DLD1 (cell line): ENCODE results near the gene PITRM1.
"Not testable (repeated sequence)": the region's sequence is repeated elsewhere in the genome, so short reads cannot be mapped to it uniquely, and the experiment has no call there.

Source experiments
- in situ Hi-C: cut with HindIII; loops from 2 replicates; pipeline ENCODE4 v1.10.0; 2017; ENCODE audit warnings: low sequenced_read_pairs

PITRM1 gene

DNA sequence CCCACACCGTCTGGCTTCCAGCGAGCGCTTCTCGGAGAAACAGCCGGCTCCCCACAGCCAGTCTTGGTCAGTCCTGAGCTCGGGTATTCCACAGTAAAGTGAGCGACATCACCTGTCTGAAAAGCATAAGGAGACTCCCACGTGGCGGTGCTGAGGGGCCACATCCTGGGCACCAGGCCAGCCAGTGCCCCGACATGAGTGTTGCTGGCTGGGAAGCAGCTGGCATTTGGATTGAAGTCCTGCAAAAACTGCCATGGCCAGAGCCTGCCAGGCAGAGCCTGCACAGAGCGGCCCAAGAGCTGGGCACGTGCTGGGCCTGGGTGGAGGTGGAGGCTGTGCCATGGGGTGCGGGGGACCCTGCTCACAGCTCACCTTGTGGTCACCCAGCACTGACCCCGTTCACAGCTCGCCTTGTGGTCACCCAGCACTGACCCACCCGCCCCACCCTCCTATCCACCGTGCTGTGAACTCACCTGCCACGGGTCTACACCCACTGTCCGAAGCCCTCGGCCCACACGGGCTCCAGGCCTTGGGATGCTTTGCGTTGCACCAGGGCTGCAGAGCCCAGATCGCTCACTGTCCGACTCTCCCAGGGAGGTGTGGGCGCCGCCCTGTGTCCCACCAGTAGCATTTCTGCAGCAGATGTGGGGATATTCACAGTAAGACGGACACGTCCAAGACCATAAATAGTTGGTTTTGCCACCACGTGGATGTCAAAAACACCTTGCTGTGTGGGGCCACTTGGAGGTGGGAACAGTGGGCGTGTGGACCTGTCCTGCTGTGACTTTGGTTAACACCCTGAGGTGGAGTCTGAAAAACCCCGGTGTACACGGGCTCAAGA is 48.8 kb downstream of the PITRM1 start:
- in situ Hi-C loops = no loop called here

GRCh38 chr10:3122486-3123205 is 49.9 kb downstream of the PITRM1 start:
- in situ Hi-C loops = no loop called here

DNA sequence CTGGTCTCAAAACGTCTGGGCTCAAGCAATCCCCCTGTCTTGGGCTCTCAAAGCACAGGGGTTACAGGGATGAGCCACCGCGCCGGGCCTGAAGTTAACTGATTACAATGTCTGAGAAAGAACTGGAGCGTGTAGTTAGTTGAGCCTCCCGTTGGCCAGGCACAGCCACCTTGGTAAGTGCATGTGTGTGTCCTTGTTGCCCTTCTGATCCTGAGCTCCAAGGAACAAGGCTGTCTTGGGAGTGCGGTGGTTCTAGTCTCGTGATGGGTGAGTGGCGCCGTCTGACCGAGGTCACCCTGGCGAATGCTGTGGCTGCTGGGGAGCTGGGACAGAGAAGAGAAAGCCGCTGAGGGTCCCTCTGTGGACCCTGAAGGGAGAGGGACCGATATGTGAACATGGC is 50.5 kb downstream of the PITRM1 start:
- in situ Hi-C loops = no loop called here

DNA sequence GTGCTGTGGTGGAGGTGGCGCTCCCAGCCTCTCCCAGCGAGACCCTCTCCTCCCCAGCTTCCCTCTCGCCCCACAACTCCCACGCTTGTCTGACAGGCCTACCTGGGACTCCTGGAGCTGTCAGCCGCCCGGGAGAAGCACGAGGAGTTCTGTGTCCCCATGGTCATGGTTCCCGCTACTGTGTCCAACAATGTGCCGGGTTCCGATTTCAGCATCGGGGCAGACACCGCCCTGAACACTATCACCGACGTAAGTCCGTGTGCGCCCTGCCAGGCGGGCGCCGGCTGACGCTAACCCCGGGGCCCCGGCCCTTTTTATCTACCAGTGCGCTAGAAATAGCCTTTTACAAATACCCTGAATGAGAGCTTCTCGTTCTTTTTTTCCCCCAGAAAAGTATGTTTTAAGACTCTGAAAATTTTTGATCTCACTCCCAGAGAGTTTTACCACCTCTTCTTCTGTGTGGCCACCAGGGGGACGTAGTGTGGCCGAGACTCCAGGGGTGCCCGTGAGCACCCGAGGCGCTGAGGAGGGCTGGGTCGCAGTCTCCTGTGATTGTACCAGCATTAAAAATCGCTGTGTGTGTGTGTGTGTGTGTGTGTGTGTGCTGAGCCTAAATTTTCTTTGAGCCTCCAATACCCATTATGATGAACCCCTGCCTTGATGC is 52.7 kb downstream of the PITRM1 start:
- in situ Hi-C loops = no loop called here

DNA sequence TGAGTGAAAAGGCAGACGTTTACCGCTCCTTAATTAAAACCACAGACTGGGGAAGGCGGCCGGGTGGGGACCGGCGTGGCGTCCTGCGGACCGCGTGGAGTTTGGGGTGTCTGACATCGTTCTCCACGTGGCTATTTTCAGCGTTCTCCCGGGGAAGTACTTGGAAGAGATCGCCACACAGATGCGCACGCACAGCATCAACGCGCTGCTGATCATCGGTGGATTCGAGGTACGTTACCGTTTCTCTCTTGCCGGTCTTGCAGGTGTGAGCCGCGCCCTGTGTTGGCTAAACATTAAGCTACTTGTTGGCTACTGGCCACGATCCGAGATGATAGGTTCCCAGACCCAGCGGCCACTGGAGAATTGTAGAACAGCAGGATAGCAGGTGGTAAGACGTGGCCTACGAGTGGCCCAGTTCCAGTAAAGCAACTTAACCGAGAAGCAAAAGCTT is 53.9 kb downstream of the PITRM1 start:
- in situ Hi-C loops = no loop called here

- in situ Hi-C loops = no loop called here
Measured at GRCh38 chr10:3117486-3117885, 55.1 kb downstream of the PITRM1 start.

DNA sequence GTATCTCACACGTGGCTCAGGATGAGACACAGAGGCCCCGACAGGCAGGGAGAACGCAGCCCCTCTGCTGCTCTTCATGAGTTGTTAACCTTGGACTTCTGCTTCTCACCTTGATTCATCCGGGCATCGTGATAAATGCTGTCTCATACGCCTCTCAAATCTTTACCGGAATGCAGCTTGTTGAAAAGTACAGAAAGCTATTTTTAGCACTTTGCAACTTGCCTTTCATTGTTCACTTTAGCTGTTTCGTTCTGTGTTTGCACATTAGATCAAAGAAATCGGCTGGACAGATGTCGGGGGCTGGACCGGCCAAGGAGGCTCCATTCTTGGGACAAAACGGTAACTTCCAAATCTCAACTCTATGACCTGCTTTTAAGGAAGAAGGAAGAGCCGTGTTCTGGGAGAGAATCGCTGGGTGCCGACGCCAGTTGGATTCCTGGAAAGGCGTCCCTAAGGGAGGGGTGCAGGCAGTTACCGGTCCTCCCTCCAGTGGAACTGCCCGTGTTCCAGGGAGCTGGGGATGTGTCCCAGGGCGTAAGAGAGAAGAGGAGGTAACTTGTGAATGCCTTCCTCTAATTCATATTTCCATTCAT is 56.0 kb downstream of the PITRM1 start:
- in situ Hi-C loops = no loop called here

GRCh38 chr10:3115685-3116084 is 56.9 kb downstream of the PITRM1 start:
- in situ Hi-C loops = no loop called here

DNA sequence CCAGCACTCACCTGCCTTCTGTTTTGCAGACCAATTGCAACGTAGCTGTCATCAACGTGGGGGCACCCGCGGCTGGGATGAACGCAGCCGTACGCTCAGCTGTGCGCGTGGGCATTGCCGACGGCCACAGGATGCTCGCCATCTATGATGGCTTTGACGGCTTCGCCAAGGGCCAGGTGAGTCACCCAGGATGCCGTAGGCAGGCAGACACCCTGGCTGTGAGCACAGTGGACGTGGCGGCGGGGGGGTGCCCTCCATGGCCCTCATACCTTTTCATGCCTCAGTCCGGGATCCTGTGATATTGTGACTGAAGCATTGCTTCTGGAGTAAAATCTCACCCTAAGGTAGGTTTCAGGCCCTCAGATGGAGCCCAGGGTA is 59.2 kb downstream of the PITRM1 start:
- in situ Hi-C loops = no loop called here

DNA sequence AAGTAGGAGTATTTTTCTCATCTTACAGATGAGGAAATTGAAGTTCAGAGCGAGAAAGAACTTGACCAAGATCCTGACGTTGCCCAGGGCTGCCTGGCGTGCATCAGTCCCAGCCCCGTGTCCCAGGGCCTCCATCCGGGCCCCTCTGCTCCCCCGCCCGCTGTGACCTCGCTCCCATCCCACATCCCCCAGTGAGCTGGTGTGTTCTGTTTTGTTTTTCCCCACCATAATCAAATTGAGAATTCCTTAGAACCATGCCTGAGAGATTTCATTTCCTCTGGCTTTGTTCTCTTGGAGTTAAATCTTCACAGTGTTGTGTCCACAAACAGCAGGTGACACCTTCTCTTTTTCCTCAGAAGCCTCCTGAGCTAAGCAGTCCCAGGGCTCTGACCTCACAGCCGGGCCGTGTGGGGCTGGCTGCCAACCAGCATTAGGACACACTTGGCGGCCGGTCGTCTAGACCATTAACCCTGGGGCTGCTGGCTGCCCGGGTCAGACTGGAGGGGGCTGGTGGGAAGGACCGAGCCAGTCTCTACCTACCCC is 60.9 kb downstream of the PITRM1 start:
- in situ Hi-C loops = no loop called here

DNA sequence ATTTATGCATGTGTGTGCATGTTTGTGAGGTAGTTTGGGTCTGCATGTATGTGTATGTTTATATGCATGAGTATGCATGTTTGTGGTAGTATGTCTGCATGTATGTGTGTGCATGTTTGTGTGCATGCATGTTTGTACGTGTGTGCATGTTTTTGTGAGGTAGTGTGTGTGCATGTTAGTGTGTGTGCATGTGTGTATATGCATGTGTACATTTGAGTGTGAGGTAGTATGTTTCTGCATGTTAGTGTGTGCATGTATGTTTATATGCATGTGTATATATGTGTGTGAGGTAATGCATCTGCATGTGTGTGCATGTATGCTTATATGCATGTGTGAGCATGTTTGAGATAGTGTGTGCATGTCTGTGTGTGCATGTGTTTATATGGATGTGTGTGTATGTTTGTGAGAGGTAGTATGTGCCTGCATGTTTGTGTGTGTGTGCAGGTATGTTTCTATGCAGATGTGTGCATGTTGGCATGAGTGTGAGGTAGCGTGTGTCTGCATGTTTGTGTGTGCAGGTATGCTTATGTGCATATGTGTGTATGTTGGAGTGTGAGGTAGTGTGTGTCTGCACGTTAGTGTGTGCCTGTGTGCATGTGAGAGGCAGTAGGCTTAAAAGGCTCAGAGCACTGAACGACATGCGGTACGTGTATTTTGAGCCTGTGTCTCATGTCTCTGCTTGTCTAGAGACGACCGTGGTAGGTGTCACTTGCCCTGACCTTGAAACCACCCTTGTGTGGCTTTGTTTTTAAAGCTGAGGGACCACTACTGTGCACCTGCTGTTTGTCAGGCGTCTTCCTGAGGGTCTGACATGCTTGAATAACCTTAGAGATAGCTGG is 61.6 kb downstream of the PITRM1 start:
- in situ Hi-C loops = no loop called here

GRCh38 chr10:3109633-3110032 is 62.9 kb downstream of the PITRM1 start:
- in situ Hi-C loops = no loop called here

DNA sequence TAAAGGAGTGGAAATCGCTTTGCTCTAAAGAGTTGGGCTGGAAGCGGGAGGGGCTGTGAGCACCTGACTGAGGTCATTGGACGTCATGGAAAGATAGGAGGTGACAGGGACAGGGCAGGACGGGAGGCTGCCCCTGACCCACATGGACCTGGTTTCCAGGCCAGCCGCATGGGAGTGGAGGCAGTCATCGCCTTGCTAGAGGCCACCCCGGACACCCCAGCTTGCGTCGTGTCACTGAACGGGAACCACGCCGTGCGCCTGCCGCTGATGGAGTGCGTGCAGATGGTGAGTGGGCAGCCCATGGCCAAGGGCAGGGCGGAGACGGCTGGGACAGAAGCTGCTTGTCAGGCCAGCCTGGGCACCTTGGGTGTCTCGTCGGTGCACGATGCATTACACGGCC is 63.4 kb downstream of the PITRM1 start:
- in situ Hi-C loops = no loop called here

DNA sequence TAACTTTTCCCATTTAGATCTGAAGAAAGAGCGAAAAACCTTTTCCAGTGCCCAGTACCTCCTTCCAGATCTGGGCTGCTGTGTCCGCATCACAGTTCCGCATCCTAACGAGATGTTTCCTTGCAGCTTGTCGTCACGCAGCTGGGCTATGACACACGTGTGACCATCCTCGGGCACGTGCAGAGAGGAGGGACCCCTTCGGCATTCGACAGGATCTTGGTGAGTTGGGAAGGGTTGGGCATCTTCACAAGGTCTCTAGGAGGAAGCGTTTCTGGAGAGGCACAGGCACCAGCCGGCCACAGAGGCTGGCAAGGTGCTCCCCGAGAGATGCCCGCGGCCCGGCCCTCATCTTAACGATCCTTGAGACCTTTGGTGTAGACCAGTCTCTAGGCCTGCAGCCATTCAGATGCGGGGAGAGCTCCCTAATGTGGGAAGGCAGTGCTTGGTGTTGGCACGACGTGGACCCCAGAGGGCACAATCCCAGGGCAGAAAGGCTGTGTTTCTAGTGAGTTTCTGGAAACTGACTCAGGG is 63.9 kb downstream of the PITRM1 start:
- in situ Hi-C loops = no loop called here

DNA sequence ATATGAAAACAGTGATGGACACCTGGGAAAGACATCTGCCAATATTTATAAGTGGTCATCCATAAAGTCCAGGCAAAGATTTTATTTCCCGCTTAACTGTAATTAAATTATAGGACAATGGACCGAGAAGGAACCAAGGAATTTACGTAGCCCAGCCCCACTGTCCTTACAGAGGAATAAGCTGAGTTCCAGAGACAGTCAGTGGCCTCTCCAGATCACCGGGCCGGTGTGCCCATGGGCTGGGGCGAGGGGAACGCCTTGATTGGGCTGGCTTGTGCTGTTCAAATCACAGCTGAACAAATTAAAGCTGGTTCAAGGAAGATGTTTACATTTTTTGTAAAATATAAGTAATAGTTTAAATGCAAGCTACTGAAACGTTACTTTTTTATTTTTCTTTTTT is 64.5 kb downstream of the PITRM1 start:
- in situ Hi-C loops = no loop called here

DNA sequence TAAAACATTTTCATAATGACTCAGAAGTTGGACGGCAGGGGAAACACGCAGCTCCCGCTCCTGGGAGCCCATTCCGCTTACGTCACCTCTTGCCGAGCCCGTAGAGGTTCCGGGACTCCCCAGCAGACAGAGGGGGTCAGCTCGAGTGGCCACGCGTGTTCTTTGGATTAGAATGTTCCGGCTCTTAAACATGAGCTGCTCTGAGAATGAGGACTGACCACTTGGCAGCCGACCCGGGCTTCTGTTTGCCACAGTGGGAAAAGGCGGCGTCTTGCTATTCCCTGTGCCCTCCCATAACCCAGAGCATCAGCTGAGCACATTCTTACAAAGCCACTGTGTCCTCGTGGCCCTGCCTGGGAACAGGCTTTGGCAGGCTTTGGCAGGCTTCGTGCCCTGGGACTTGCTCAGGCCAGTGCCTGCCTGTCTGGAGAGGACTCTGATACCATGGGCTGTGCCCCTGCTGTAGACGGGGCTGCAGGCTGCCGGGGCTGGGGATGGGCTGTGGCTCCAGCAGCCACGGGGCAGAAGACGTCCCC is 65.1 kb downstream of the PITRM1 start:
- in situ Hi-C loops = no loop called here

DNA sequence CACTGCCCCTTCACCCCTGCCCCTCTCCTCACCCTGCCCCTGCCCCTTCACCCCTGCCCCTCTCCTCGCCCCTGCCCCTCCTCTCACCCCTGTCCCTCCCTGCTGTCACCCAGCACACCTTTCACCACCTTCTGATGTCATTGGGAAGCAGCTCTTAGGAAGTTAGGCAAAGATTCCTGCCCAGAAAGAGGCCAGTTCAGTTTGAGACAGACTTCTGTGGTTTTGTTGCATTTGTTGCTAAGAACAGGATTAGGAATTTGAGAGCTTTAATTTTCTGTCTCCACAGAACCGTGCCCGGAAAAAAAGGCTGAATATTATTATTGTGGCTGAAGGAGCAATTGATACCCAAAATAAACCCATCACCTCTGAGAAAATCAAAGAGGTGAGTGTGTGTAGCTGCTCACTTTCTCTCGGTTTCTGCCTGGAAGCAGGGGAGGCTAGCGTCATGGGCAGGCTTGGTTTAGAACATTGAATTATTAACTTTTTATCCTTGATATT is 65.6 kb downstream of the PITRM1 start:
- in situ Hi-C loops = no loop called here

DNA sequence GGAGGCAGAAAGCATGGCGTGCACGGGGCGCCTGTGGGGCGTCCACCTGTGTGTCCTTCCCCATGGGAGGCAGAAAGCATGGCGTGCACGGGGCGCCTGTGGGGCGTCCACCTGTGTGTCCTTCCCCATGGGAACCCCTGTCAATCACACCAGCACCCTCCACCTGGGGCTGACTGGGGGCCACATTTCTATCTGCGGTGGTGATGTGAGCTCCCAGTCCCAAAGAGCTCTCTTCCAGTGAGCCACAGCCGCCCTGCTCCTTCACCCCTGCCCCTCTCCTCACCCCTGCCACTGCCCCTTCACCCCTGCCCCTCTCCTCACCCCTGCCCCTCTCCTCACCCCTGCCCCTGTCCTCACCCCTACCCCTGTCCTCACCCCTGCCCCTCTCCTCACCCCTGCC is 66.3 kb downstream of the PITRM1 start:
- in situ Hi-C loops = not testable (repeated sequence)

DNA sequence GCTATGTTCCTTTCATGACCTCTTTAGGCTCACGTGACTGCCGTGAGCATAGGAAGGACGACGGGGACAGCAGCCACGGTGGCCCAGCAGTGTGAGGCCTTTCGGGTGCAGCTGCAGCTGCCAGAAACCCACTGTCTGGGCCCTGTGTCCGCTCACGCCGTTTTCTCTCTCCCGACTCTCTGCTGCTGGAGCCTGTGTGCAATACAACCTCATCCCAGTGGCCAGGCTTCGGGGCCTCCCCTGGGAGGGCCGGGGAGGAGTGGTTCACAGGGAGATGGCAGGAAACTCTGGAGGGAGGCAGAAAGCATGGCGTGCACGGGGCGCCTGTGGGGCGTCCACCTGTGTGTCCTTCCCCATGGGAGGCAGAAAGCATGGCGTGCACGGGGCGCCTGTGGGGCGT is 66.7 kb downstream of the PITRM1 start:
- in situ Hi-C loops = no loop called here

GRCh38 chr10:3105166-3105565 is 67.4 kb downstream of the PITRM1 start:
- in situ Hi-C loops = no loop called here
